ENCODE data around the gene GNB1L. TPM values are rescaled to one million over a fixed set of nuclear protein-coding genes. Genes with fewer than 3 reads are reported as not detected.

The GNB1L gene
- total and polyA plus RNA-seq, 9 of the 15 experiments (the other 6 are each of a cell fraction or from before 2014, with no cell fraction given): 0.56 to 50.5 (median 10.2) TPM

DNA sequence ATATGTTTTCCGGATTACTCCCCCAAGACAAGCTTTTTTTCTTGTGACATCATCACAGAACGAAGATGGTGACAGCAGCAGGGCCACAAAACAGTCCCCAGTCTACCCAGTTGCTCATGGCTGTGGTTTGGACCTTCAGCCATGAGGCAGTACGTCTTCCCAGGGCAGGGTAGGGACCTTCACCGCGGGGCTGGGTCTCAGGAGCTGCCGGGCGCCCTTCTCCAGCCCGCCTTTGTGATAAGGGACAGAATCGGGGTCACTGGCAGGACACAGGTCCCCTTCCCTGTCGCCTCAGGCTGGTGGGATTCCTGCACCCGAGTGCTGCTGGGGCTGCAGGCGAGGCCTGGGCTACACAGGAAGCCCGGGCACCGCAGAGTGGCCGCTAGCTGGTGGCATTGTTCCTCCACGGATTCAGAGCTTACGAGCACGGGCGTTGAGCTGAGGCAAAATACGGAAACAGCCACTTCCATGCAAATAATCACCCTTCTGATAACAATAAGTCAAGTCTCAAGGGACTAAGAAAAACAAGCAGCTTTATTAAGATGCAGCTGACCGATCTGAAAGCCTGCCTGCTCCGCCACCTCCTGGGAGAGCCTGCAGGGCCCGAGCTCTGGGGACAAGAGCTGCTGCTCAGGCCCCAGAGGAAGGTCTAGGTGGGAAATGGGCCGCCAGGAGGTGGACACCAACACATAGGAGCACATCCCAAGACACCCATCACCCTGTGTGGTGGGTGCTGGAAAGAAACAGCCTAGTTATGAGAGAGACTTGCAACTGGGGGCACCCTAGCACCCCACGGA, 81.8 kb downstream of the GNB1L start (continued):
- TF ChIP-seq ELF4 (CRISPR knock-in tag; IDR thresholded peaks at IDR 0.05) (peak; percentile 71; the same call in 1 of the 2 replicates), BRCA1 (IDR thresholded peaks at IDR 0.05) (no peak), BRCA1 (CRISPR knock-in tag; IDR thresholded peaks at IDR 0.05) (no peak), MEF2D (tag; conservative IDR thresholded peaks at IDR 0.05; ENCODE audit: low read depth) (0 out of 2 replicates have a peak, but pooled peaks have one; percentile 0), TBL1XR1 (IDR thresholded peaks at IDR 0.05; ENCODE audit: low read length in 2 of 2) (peak in 1 of 2 experiments; percentile 64; a peak in 2 of 4 replicates), RBFOX2 (IDR thresholded peaks at IDR 0.05; ENCODE audit: low read depth, low read length) (peak; percentile 61; the same call in 1 of the 2 replicates), SRF (CRISPR knock-in tag; IDR thresholded peaks at IDR 0.05) (peak in 1 of 2 experiments; percentile 54; a peak in 1 of 4 replicates), MAFK (IDR thresholded peaks at IDR 0.05; ENCODE audit: low read length) (no peak), SMAD4 (CRISPR knock-in tag; conservative IDR thresholded peaks at IDR 0.05) (peak; percentile 56)
- TF ChIP-seq, protein P1, sequence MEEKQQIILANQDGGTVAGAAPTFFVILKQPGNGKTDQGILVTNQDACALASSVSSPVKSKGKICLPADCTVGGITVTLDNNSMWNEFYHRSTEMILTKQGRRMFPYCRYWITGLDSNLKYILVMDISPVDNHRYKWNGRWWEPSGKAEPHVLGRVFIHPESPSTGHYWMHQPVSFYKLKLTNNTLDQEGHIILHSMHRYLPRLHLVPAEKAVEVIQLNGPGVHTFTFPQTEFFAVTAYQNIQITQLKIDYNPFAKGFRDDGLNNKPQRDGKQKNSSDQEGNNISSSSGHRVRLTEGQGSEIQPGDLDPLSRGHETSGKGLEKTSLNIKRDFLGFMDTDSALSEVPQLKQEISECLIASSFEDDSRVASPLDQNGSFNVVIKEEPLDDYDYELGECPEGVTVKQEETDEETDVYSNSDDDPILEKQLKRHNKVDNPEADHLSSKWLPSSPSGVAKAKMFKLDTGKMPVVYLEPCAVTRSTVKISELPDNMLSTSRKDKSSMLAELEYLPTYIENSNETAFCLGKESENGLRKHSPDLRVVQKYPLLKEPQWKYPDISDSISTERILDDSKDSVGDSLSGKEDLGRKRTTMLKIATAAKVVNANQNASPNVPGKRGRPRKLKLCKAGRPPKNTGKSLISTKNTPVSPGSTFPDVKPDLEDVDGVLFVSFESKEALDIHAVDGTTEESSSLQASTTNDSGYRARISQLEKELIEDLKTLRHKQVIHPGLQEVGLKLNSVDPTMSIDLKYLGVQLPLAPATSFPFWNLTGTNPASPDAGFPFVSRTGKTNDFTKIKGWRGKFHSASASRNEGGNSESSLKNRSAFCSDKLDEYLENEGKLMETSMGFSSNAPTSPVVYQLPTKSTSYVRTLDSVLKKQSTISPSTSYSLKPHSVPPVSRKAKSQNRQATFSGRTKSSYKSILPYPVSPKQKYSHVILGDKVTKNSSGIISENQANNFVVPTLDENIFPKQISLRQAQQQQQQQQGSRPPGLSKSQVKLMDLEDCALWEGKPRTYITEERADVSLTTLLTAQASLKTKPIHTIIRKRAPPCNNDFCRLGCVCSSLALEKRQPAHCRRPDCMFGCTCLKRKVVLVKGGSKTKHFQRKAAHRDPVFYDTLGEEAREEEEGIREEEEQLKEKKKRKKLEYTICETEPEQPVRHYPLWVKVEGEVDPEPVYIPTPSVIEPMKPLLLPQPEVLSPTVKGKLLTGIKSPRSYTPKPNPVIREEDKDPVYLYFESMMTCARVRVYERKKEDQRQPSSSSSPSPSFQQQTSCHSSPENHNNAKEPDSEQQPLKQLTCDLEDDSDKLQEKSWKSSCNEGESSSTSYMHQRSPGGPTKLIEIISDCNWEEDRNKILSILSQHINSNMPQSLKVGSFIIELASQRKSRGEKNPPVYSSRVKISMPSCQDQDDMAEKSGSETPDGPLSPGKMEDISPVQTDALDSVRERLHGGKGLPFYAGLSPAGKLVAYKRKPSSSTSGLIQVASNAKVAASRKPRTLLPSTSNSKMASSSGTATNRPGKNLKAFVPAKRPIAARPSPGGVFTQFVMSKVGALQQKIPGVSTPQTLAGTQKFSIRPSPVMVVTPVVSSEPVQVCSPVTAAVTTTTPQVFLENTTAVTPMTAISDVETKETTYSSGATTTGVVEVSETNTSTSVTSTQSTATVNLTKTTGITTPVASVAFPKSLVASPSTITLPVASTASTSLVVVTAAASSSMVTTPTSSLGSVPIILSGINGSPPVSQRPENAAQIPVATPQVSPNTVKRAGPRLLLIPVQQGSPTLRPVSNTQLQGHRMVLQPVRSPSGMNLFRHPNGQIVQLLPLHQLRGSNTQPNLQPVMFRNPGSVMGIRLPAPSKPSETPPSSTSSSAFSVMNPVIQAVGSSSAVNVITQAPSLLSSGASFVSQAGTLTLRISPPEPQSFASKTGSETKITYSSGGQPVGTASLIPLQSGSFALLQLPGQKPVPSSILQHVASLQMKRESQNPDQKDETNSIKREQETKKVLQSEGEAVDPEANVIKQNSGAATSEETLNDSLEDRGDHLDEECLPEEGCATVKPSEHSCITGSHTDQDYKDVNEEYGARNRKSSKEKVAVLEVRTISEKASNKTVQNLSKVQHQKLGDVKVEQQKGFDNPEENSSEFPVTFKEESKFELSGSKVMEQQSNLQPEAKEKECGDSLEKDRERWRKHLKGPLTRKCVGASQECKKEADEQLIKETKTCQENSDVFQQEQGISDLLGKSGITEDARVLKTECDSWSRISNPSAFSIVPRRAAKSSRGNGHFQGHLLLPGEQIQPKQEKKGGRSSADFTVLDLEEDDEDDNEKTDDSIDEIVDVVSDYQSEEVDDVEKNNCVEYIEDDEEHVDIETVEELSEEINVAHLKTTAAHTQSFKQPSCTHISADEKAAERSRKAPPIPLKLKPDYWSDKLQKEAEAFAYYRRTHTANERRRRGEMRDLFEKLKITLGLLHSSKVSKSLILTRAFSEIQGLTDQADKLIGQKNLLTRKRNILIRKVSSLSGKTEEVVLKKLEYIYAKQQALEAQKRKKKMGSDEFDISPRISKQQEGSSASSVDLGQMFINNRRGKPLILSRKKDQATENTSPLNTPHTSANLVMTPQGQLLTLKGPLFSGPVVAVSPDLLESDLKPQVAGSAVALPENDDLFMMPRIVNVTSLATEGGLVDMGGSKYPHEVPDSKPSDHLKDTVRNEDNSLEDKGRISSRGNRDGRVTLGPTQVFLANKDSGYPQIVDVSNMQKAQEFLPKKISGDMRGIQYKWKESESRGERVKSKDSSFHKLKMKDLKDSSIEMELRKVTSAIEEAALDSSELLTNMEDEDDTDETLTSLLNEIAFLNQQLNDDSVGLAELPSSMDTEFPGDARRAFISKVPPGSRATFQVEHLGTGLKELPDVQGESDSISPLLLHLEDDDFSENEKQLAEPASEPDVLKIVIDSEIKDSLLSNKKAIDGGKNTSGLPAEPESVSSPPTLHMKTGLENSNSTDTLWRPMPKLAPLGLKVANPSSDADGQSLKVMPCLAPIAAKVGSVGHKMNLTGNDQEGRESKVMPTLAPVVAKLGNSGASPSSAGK (IDR thresholded peaks at IDR 0.05): no peak
